ENCODE measurements around the gene PLOD1. TPM values are rescaled to one million over a fixed set of nuclear protein-coding genes. Genes with fewer than 3 reads are reported as not detected.
"Not testable (repeated sequence)": the region's sequence is repeated elsewhere in the genome, so short reads cannot be mapped to it uniquely, and the experiment has no call there.

PLOD1 gene
- total RNA-seq, 4 donors from 2014 or later = 64.4 to 107 (median 80.8) TPM

DNA sequence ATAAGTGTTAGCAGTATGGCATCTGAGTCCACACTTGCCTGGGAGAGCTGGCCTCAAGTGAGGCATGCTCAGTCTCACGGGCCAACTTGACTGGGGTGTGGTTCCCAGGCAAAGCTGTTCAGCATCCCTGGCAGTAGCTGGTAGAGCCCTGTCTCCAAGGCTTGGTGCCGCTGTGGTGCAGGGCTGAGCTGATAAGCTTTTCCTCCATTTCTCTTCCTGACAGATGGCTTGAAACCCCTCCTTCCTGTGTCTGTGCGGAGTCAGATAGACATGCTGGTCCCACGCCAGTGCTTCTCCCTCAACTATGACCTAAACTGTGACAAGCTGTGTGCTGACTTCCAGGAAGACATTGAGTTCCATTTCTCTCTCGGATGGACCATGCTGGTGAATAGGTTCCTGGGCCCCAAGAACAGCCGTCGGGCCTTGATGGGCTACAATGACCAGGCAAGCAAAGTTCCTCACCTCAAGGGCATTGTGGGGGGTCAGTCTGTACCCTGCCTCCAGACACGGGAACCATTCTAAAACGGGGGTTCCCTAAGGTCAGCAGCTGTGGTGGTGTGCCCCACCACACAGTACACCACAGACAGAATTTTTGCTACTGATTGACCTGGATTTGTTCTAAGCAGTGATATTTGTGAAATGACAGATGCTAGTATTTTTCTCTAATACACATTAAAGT, 71.1 kb downstream of the PLOD1 start:
- TF ChIP-seq POLR2A (IDR thresholded peaks at IDR 0.05) = no peak
- TF ChIP-seq, protein P1, sequence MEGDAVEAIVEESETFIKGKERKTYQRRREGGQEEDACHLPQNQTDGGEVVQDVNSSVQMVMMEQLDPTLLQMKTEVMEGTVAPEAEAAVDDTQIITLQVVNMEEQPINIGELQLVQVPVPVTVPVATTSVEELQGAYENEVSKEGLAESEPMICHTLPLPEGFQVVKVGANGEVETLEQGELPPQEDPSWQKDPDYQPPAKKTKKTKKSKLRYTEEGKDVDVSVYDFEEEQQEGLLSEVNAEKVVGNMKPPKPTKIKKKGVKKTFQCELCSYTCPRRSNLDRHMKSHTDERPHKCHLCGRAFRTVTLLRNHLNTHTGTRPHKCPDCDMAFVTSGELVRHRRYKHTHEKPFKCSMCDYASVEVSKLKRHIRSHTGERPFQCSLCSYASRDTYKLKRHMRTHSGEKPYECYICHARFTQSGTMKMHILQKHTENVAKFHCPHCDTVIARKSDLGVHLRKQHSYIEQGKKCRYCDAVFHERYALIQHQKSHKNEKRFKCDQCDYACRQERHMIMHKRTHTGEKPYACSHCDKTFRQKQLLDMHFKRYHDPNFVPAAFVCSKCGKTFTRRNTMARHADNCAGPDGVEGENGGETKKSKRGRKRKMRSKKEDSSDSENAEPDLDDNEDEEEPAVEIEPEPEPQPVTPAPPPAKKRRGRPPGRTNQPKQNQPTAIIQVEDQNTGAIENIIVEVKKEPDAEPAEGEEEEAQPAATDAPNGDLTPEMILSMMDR (IDR thresholded peaks at IDR 0.05) = no peak
- intact Hi-C loops (cut with DNase I) = no loop called here
- H3K4me3 ChIP-seq (replicated peaks in 1 of 3) = no peak overlapping the region
- peaks cover 73 to 79% of the 10 kb centered on the region in 2 donors for H3K36me3 ChIP-seq
- H3K27me3 ChIP-seq = no peaks in the 10 kb centered on the region
- H3K4me1 ChIP-seq = peaks cover 14 to 50% of the 10 kb centered on the region in 2 donors
- peak overlapping the region; percentile 56 to 95 (median 70) for H3K27ac ChIP-seq
- H3K9me3 ChIP-seq = no peaks in the 10 kb centered on the region
- peak in 1 of 2 donors; percentile 10 for DNase-seq
- 87% methylated on average over 7 of the region's 9 CpGs for WGBS, 2 donors

DNA sequence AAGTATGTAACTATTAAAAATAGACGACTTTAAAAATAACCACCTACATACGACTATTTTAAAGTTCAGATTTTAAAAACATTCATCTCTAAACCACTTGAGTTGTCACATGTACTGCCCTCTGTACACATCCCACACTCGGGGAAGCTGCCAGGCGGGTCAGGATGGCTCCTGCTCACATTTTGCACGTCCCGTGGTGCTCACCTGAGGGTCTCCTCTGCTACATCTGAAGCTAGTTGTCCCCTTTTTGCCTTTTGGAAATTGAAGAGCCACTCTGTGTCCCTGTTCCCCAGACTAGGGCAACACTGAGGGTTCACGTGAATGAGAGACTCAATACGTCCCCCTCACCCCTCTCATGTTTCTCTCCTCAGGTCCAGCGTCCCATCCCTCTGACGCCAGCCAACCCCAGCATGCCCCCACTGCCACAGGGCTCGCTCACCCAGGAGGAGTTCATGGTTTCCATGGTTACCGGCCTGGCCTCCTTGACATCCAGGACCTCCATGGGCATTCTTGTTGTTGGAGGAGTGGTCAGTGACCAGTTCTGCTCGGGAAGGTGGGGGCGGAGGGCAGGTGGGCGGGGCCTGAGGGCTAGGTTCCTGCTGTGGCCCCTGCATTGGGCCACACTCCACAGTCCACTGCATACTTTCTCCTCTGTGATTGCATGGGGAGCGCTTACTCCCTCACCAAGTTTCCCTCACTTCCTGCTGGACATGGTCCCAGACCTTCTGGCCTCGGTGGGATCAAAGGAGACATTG, 71.8 kb downstream of the PLOD1 start:
- TF ChIP-seq POLR2A (IDR thresholded peaks at IDR 0.05) = no peak
- TF ChIP-seq, protein P1 (IDR thresholded peaks at IDR 0.05) = no peak
- Histone ChIP-seq H3K4me3 (replicated peaks in 1 of 3) (no peak overlapping the region), H3K9me3 (no peaks in the 10 kb centered on the region), H3K36me3 (peaks cover 73 to 79% of the 10 kb centered on the region in 2 donors), H3K4me1 (peaks cover 14 to 50% of the 10 kb centered on the region in 2 donors), H3K27ac (peak overlapping the region; percentile 43 to 95 (median 70)), H3K27me3 (no peaks in the 10 kb centered on the region)
- intact Hi-C loops (cut with DNase I) = no loop called here
- 80% methylated on average over 14 to 17 of the region's 17 CpGs for WGBS, 2 donors
- DNase-seq = peak; percentile 63 to 71

DNA sequence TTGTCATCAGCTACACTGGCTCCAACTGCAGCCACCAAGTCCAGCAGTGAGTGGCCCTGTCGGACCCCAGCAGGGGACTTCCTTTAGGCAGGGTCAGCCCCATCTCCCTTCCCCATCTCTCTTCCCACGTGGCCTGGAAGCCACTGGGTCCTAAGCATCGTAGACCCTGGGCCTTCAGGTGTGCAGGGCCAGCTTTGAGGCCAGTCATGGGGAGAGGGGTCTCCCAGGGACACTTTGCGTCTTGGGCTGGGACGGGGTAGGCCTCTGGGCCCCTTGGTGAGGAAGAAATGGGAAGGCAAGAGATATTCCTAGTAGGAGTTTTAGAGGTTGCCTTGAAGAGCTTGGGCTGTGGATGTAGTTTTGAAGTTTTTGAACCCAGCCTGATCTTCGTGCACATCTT, 72.7 kb downstream of the PLOD1 start:
- H3K27ac ChIP-seq = peak overlapping the region in 2 of 3 donors; percentile 70 to 95
- WGBS, 2 donors = 90% methylated on average over 6 of the region's 6 CpGs
- no peaks in the 10 kb centered on the region for H3K27me3 ChIP-seq
- H3K9me3 ChIP-seq = no peaks in the 10 kb centered on the region
- DNase-seq = no peak
- H3K4me3 ChIP-seq (replicated peaks in 1 of 3) = no peak overlapping the region
- TF ChIP-seq, protein P1 (IDR thresholded peaks at IDR 0.05) = no peak
- TF ChIP-seq POLR2A (IDR thresholded peaks at IDR 0.05) = no peak
- peaks cover 75 to 80% of the 10 kb centered on the region in 2 donors for H3K36me3 ChIP-seq
- peaks cover 14 to 42% of the 10 kb centered on the region in 2 donors for H3K4me1 ChIP-seq
- intact Hi-C loops (cut with DNase I) = no loop called here

DNA sequence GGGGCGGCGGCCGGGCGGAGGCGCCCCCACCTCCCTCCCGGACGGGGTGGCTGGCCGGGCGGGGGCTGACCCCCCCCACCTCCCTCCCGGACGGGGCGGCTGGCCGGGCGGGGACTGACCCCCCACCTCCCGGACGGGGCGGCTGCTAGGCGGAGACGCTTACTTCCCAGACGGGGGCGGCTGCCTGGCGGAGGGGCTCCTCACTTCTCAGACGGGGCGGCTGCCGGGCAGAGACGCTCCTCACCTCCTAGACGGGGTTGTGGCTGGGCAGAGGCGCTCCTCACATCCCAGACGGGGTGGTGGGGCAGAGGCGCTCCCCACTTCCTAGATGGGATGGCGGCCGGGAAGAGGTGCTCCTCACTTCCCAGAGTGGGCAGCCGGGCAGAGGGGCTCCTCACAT, 73.8 kb downstream of the PLOD1 start:
- peak overlapping the region in 1 of 3 donors; percentile 68 for H3K27ac ChIP-seq

DNA sequence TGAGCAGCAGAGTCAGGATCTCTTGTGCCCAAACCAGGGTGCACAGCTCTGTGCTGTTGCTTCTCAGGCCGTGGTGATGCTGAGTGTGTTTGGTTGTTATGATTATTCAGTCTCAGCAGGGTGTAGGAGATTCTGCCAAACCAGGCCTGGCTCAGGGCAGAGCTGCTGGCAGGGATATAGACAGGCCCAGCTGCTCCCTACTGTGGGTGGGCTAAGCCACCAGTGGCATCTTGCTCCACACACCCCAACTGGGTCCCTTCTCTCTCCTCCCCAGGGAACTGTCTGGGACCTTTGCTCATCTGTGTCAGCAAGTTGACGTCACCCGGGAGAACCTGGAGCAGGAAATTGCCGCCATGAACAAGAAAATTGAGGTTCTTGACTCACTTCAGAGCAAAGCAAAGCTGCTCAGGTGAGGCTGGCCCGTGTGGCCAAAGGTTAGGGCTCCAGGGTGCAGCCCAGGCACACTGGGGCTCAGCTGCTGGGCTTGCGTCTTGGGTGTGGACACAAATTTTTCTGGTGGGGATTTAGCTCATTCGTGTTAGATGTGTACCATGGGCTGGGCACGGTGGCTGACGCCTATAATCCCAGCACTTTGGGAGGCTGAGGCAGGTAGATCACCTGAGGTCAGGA, 74.9 kb downstream of the PLOD1 start:
- no peaks in the 10 kb centered on the region for H3K27me3 ChIP-seq
- WGBS, 2 donors = 96 to 97% methylated on average over 9 of the region's 9 CpGs
- peaks cover 12 to 52% of the 10 kb centered on the region in 2 donors for H3K4me1 ChIP-seq
- no peaks in the 10 kb centered on the region for H3K9me3 ChIP-seq
- H3K4me3 ChIP-seq (replicated peaks in 1 of 3) = no peak overlapping the region
- H3K36me3 ChIP-seq = peaks cover 58 to 68% of the 10 kb centered on the region in 2 donors
- no peak overlapping the region for H3K27ac ChIP-seq
- intact Hi-C loops (cut with DNase I) = no loop called here
- TF ChIP-seq, protein P1 (IDR thresholded peaks at IDR 0.05) = no peak
- no peak for TF ChIP-seq POLR2A (IDR thresholded peaks at IDR 0.05)
- no peak for DNase-seq

More for the DNA sequence above, 73.8 kb downstream of the PLOD1 start:
- H3K4me3 ChIP-seq (replicated peaks in 1 of 3); H3K27me3 ChIP-seq; DNase-seq; H3K9me3 ChIP-seq; intact Hi-C loops (cut with DNase I): not testable (repeated sequence)
- H3K4me1 ChIP-seq = peaks cover 12 to 41% of the 10 kb centered on the region in 2 donors
- 95 to 100% methylated on average over 1 to 11 of the region's 33 CpGs for WGBS, 2 donors
- peaks cover 69 to 77% of the 10 kb centered on the region in 2 donors for H3K36me3 ChIP-seq

All from thyroid gland (tissue), 4 donors.